ENCODE data around the gene AMOTL2.

The AMOTL2 gene

GRCh38 chr3:134336587-134336986 is 37.7 kb downstream of the AMOTL2 start:
- H3K4me2 ChIP-seq (ENCODE audit: low read depth, low read length, poor library complexity, severe bottlenecking): no peak overlapping the region
- no peaks in the 10 kb centered on the region for H3K9me3 ChIP-seq (ENCODE audit: insufficient read depth, low read length)
- no peak overlapping the region for H3K9ac ChIP-seq (ENCODE audit: low read length)
- H3K4me3 ChIP-seq (ENCODE audit: insufficient read depth, low read length, poor library complexity, severe bottlenecking): no peak overlapping the region
- H3K9me2 ChIP-seq (replicated peaks; ENCODE audit: insufficient read depth, low read length): no peaks in the 10 kb centered on the region
- no peak overlapping the region for H3K27ac ChIP-seq (ENCODE audit: low read depth, low read length)
- TF ChIP-seq EZH2phosphoT487 (conservative IDR thresholded peaks at IDR 0.05; ENCODE audit: low read length) (no peak), CTCF (IDR thresholded peaks at IDR 0.05; ENCODE audit: insufficient read depth, low read length, poor library complexity, severe bottlenecking) (no peak)
- H3F3A ChIP-seq (ENCODE audit: insufficient read depth): no peaks in the 10 kb centered on the region
- no peaks in the 10 kb centered on the region for H3K36me3 ChIP-seq (ENCODE audit: low read length)
- no peak overlapping the region for H2AFZ ChIP-seq (ENCODE audit: low read depth, low read length, severe bottlenecking)
- H3K79me2 ChIP-seq (ENCODE audit: insufficient read depth, low read length): no peaks in the 10 kb centered on the region
- no peaks in the 10 kb centered on the region for H4K20me1 ChIP-seq (ENCODE audit: low read depth, low read length)
- H3K27me3 ChIP-seq (ENCODE audit: low read length): no peaks in the 10 kb centered on the region

- Histone ChIP-seq H4K20me1 (ENCODE audit: low read depth, low read length) (no peaks in the 10 kb centered on the region), H3K36me3 (ENCODE audit: low read length) (no peaks in the 10 kb centered on the region), H2AFZ (ENCODE audit: low read depth, low read length, severe bottlenecking) (no peak overlapping the region), H3K79me2 (ENCODE audit: insufficient read depth, low read length) (no peaks in the 10 kb centered on the region), H3F3A (ENCODE audit: insufficient read depth) (no peaks in the 10 kb centered on the region), H3K27ac (ENCODE audit: low read depth, low read length) (no peak overlapping the region), H3K9me3 (ENCODE audit: insufficient read depth, low read length) (no peaks in the 10 kb centered on the region), H3K4me3 (ENCODE audit: insufficient read depth, low read length, poor library complexity, severe bottlenecking) (no peak overlapping the region), H3K27me3 (ENCODE audit: low read length) (no peaks in the 10 kb centered on the region), H3K9ac (ENCODE audit: low read length) (no peak overlapping the region), H3K9me2 (replicated peaks; ENCODE audit: insufficient read depth, low read length) (no peaks in the 10 kb centered on the region), H3K4me2 (ENCODE audit: low read depth, low read length, poor library complexity, severe bottlenecking) (no peak overlapping the region)
- TF ChIP-seq EZH2phosphoT487 (conservative IDR thresholded peaks at IDR 0.05; ENCODE audit: low read length): no peak
- TF ChIP-seq CTCF (IDR thresholded peaks at IDR 0.05; ENCODE audit: insufficient read depth, low read length, poor library complexity, severe bottlenecking): no peak
These were observed 39.4 kb downstream of the AMOTL2 start for GRCh38 chr3:134334901-134335280.

DNA sequence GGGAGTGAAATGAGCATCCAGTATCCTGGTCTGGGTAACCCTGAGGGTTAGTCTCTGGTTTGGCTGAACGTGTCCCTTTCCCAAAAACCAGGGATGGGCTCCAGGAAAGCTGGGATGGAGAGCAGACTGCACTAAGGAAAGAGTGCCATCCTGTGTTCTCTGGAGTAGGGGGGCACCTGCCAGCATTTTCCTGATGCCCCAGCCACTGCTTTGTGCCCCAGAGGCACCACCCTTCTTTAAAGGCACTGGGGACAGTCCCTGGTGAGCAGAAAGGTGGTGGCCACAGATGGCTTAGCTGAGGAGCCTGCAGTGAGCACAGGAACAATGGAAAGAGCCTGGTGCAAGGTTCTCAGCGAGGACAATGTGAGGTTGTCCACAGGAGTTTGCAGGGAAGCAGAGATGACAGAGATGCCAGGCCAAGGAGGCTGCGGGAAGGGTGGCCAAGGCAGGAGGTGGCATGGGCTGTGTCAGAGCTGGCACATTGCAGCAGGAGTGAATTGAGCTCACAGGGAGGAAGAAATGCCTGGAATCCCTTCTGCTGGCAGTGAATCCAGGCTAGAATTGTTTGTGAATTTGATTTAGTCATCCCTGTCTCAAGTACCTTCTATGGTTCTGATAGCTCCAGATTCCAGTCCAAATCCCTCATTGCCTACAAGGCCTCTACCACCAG is 39.9 kb downstream of the AMOTL2 start:
- Histone ChIP-seq H4K20me1 (ENCODE audit: low read depth, low read length) (no peaks in the 10 kb centered on the region), H3K79me2 (ENCODE audit: insufficient read depth, low read length) (no peaks in the 10 kb centered on the region), H3K27ac (ENCODE audit: low read depth, low read length) (no peak overlapping the region), H3K27me3 (ENCODE audit: low read length) (no peaks in the 10 kb centered on the region), H3K36me3 (ENCODE audit: low read length) (no peaks in the 10 kb centered on the region), H3K4me3 (ENCODE audit: insufficient read depth, low read length, poor library complexity, severe bottlenecking) (no peak overlapping the region), H3K4me2 (ENCODE audit: low read depth, low read length, poor library complexity, severe bottlenecking) (no peak overlapping the region), H3K9me3 (ENCODE audit: insufficient read depth, low read length) (no peaks in the 10 kb centered on the region), H3F3A (ENCODE audit: insufficient read depth) (no peaks in the 10 kb centered on the region), H3K9ac (ENCODE audit: low read length) (no peak overlapping the region), H2AFZ (ENCODE audit: low read depth, low read length, severe bottlenecking) (no peak overlapping the region), H3K9me2 (replicated peaks; ENCODE audit: insufficient read depth, low read length) (no peaks in the 10 kb centered on the region)
- TF ChIP-seq EZH2phosphoT487 (conservative IDR thresholded peaks at IDR 0.05; ENCODE audit: low read length) (no peak), CTCF (IDR thresholded peaks at IDR 0.05; ENCODE audit: insufficient read depth, low read length, poor library complexity, severe bottlenecking) (no peak)

All from SU-DHL-6 (cell line).